PC-9 (cell line): Measurements from ENCODE around the gene DBET. TPM values are rescaled to one million over a fixed set of nuclear protein-coding genes. Genes with fewer than 3 reads are reported as not detected.
"Not testable (repeated sequence)": the region's sequence is repeated elsewhere in the genome, so short reads cannot be mapped to it uniquely, and the experiment has no call there.

Experiments used
- Bru-seq: library from RNA; stranded (reverse); fragments of 400-500 nt; gene quantifications from one replicate; lab custom pipeline; 2021; lab: Mats Ljungman, UMichigan
- BruChase-seq, 2 experiments: library from RNA; stranded (reverse); fragments of 400-500 nt; gene quantifications; one replicate each; lab custom pipeline; 2021; lab: Mats Ljungman, UMichigan
- BruUV-seq: library from RNA; stranded (reverse); fragments of 400-500 nt; replicated peaks from 2 replicates; lab custom pipeline; 2021; lab: Mats Ljungman, UMichigan
- CTCF ChIA-PET: fragments of 300-600 bp; sonication (Branson Sonifier 250); formaldehyde crosslinking; loops from one replicate; lab custom pipeline; 2022; ENCODE audit warnings: antibody characterized with exemption; lab: Charles Lee
- POLR2A ChIA-PET: fragments of 300-600 bp; sonication (Branson Sonifier 250); formaldehyde crosslinking; loops from one replicate; lab custom pipeline; 2022; ENCODE audit warnings: antibody characterized with exemption; ENCODE audit not compliant: unreplicated experiment; lab: Charles Lee
- DNase-seq, 2 experiments: peaks; one replicate each; pipeline versions ENCODE4 v3.0.0 to v3.0.0-alpha.2; 2015 to 2022; ENCODE audit warnings: mixed read lengths in 1 of 2
- H2AFZ ChIP-seq: fragments of 200-600 bp; sonication (generic); 2 replicates; pipeline ENCODE4 v1.8.1; 2017; ENCODE audit warnings: antibody characterized with exemption
- H3F3A ChIP-seq: fragments of 200-600 bp; sonication (generic); 2 replicates; pipeline ENCODE4 v1.8.1; 2017; ENCODE audit warnings: antibody characterized with exemption, mild to moderate bottlenecking, low read depth; ENCODE audit not compliant: insufficient read depth
- H3K27ac ChIP-seq: fragments of 200-600 bp; sonication (generic); 2 replicates; pipeline ENCODE4 v1.6.1; 2016; ENCODE audit warnings: mixed run types
- H3K27me3 ChIP-seq: fragments of 200-600 bp; sonication (generic); 2 replicates; pipeline ENCODE4 v1.6.1; 2016; ENCODE audit warnings: low read depth, mixed run types; ENCODE audit not compliant: insufficient read depth
- H3K36me3 ChIP-seq: fragments of 200-600 bp; sonication (generic); 2 replicates; pipeline ENCODE4 v1.6.1; 2016; ENCODE audit warnings: low read depth, mixed run types
- H3K4me1 ChIP-seq: fragments of 200-600 bp; sonication (generic); replicated peaks from 2 replicates; pipeline ENCODE4 v1.6.1; 2016; ENCODE audit warnings: mixed run types; ENCODE audit not compliant: insufficient read depth
- H3K4me2 ChIP-seq: fragments of 200-600 bp; sonication (generic); 2 replicates; pipeline ENCODE4 v1.6.1; 2017; ENCODE audit warnings: mixed run types
- H3K4me3 ChIP-seq: fragments of 200-600 bp; sonication (generic); 2 replicates; pipeline ENCODE4 v1.6.1; 2016; ENCODE audit warnings: mixed run types
- H3K79me2 ChIP-seq: fragments of 200-600 bp; sonication (generic); 2 replicates; pipeline ENCODE4 v1.6.1; 2017; ENCODE audit warnings: low read depth, mixed run types
- H3K9me2 ChIP-seq: fragments of 200-600 bp; sonication (generic); 2 replicates; pipeline ENCODE4 v1.8.1; 2017; ENCODE audit warnings: mild to moderate bottlenecking; ENCODE audit not compliant: insufficient read depth
- H3K9me3 ChIP-seq: fragments of 200-600 bp; sonication (generic); 2 replicates; pipeline ENCODE4 v1.8.1; 2016; ENCODE audit warnings: low read depth; ENCODE audit not compliant: insufficient read depth
- H4K20me1 ChIP-seq: fragments of 200-600 bp; sonication (generic); 2 replicates; pipeline ENCODE4 v1.8.1; 2017; ENCODE audit not compliant: insufficient read depth
- CTCF ChIP-seq: fragments of 200-600 bp; sonication (generic); conservative IDR thresholded peaks from 2 replicates; pipeline ENCODE4 v1.6.1; 2017; ENCODE audit warnings: mixed run types, antibody characterized with exemption, mild to moderate bottlenecking, moderate library complexity
- EZH2 ChIP-seq: fragments of 200-600 bp; sonication (generic); IDR thresholded peaks from 2 replicates; pipeline ENCODE4 v1.8.0; 2017; ENCODE audit warnings: antibody characterized with exemption, low read depth
- intact Hi-C: fragments of 100-400 bp; cut with micrococcal nuclease; formaldehyde crosslinking; loops from one replicate; pipeline ENCODE4 v1.10.0; 2022; ENCODE audit not compliant: unreplicated experiment
- long read RNA-seq: library from polyadenylated mRNA; stranded (forward); transcript quantifications from one replicate; pipeline ENCODE4 v2.0.0, GENCODE V29; 2022
- total RNA-seq: library from RNA; stranded (reverse); gene quantifications from 2 replicates; pipeline ENCODE4 v1.2.3, GENCODE V29; 2021

Gene DBET
- total RNA-seq, result not detected in 2 replicates
- Bru-seq, nascent RNA, result not detected
- not detected for BruChase-seq, experiment 1, labeled RNA remaining after a 2-hour chase
- BruChase-seq, experiment 2, labeled RNA remaining after a 6-hour chase, result not detected
- long read RNA-seq, result 0 reads

- intact Hi-C loops, H3K36me3 ChIP-seq, DNase-seq, H3K27me3 ChIP-seq, H2AFZ ChIP-seq, POLR2A ChIA-PET, H3K9me3 ChIP-seq, H4K20me1 ChIP-seq, H3K4me2 ChIP-seq, H3K79me2 ChIP-seq, H3K4me3 ChIP-seq, H3K9me2 ChIP-seq, H3K4me1 ChIP-seq, H3F3A ChIP-seq, H3K27ac ChIP-seq, BruUV-seq, CTCF ChIA-PET: not testable (repeated sequence)
Measured at GRCh38 chr4:190064342-190064741, at the start of gene DBET. Gene DBET, plus strand, starts transcription at chr4:190064502.

GRCh38 chr4:190014771-190015537, 49.3 kb upstream of the DBET start:
- ChIA-PET POLR2A (no interaction called here), CTCF (no interaction called here)
- Histone ChIP-seq H3K9me2 (no peaks in the 10 kb centered on the region), H3K4me2 (no peak overlapping the region), H3F3A (no peaks in the 10 kb centered on the region), H3K4me3 (no peak overlapping the region), H3K27me3 (no peaks in the 10 kb centered on the region), H3K27ac (no peak overlapping the region), H2AFZ (no peak overlapping the region), H3K36me3 (no peaks in the 10 kb centered on the region), H3K4me1 (no peaks in the 10 kb centered on the region), H3K9me3 (no peaks in the 10 kb centered on the region), H3K79me2 (no peaks in the 10 kb centered on the region), H4K20me1 (no peaks in the 10 kb centered on the region)
- intact Hi-C loops, result no loop called here
- TF ChIP-seq CTCF (no peak), EZH2 (no peak)
- no peak for DNase-seq
- no TSS peak for BruUV-seq

- no peaks in the 10 kb centered on the region for H3K4me1 ChIP-seq
- H3K36me3 ChIP-seq, result no peaks in the 10 kb centered on the region
- no peaks in the 10 kb centered on the region for H4K20me1 ChIP-seq
- H2AFZ ChIP-seq, result no peak overlapping the region
- no peaks in the 10 kb centered on the region for H3K9me2 ChIP-seq
- H3K79me2 ChIP-seq, result no peaks in the 10 kb centered on the region
- no TSS peak for BruUV-seq
- TF ChIP-seq EZH2 (no peak), CTCF (no peak)
- H3K4me3 ChIP-seq, result no peak overlapping the region
- ChIA-PET CTCF (no interaction called here), POLR2A (no interaction called here)
- no peaks in the 10 kb centered on the region for H3K9me3 ChIP-seq
- no peak overlapping the region for H3K4me2 ChIP-seq
- intact Hi-C loops, result no loop called here
- DNase-seq, result no peak
- H3F3A ChIP-seq, result no peaks in the 10 kb centered on the region
- no peak overlapping the region for H3K27ac ChIP-seq
- no peaks in the 10 kb centered on the region for H3K27me3 ChIP-seq
Measured at GRCh38 chr4:190015538-190016368, 48.5 kb upstream of the DBET start.
